Fibroblast of lung (primary cell): ENCODE data around the gene APBB3.

Source experiments
- CTCF ChIP-seq, 2 donors: IDR thresholded peaks in 1 of 2; conservative IDR thresholded peaks in 1 of 2; 1 replicate in 1 of 2; 2 replicates in 1 of 2; pipeline ENCODE4 v1.5.1; 2011 to 2012; ENCODE audit warnings: low read length in 2 of 2, control low read depth in 1 of 2, inconsistent platforms in 1 of 2, low read depth in 1 of 2, mild to moderate bottlenecking in 1 of 2
- EZH2 ChIP-seq: IDR thresholded peaks from 2 replicates; pipeline ENCODE4 v1.5.1; 2012; ENCODE audit warnings: low read length, control low read depth, mild to moderate bottlenecking; ENCODE audit errors: missing control alignments

- TF ChIP-seq CTCF (conservative IDR thresholded peaks at IDR 0.05 in 1 of 2, IDR thresholded peaks at IDR 0.05 in 1 of 2; ENCODE audit: low read depth in 1 of 2, low read length in 2 of 2) (no peak), EZH2 (no peak)
Measured at GRCh38 chr5:140513124-140513523, 51.3 kb downstream of the APBB3 start.
